K562 (cell line): Measurements from ENCODE around the gene CREB3L4. TPM values are rescaled to one million over a fixed set of nuclear protein-coding genes. Genes with fewer than 3 reads are reported as not detected.

Source experiments
- ATAC-seq: fragments of 200-7000 bp; cut with Tn5 transposase; 3 replicates; pipeline ENCODE4 v1.9.1; 2020; ENCODE audit warnings: moderate library complexity
- BruUV-seq: library from RNA; stranded (reverse); fragments of 400-500 nt; replicated peaks from 2 replicates; lab custom pipeline; 2021; lab: Mats Ljungman, UMichigan
- CTCF ChIA-PET: fragments of 300-600 bp; formaldehyde crosslinking; extraction: SDS; loops from one replicate; lab custom pipeline; 2021; ENCODE audit warnings: low intra/inter-chr PET ratio; lab: Yijun Ruan, JAX
- POLR2A ChIA-PET: fragments of 300-600, 350-650 bp; sonication (Branson Sonifier 250); formaldehyde crosslinking; extraction: SDS; loops from one replicate; lab custom pipeline; 2021; ENCODE audit warnings: antibody characterized with exemption, inconsistent platforms; lab: Yijun Ruan, JAX
- DNase-seq, 4 experiments: peaks; one replicate each; pipeline versions ENCODE4 v3.0.0 to v3.0.0-alpha.2; 2011 to 2018; ENCODE audit warnings: low spot score in 3 of 4, mixed read lengths in 3 of 4; ENCODE audit errors: extremely low read depth in 1 of 4
- FAIRE-seq: peaks from 2 replicates; lab custom pipeline; 2011; peaks lifted over from hg19 to GRCh38; lab: Jason Lieb, UNC
- H2AFZ ChIP-seq: 2 replicates; pipeline ENCODE4 v1.6.0; 2011; ENCODE audit warnings: low read depth, low read length, control low read depth, inconsistent platforms
- H3K27ac ChIP-seq: fragments of 200-600 bp; 3 replicates; pipeline ENCODE4 v1.8.0; 2011; ENCODE audit warnings: low read depth, mild to moderate bottlenecking, control low read depth, inconsistent platforms, low read length, moderate library complexity, mixed read lengths; ENCODE audit errors: extremely low read depth
- H3K27me3 ChIP-seq, 2 experiments: fragments of 300-600 bp in 1 of 2; 2 replicates in 1 of 2; 3 replicates in 1 of 2; pipeline versions ENCODE4 v1.6.0 to v1.8.0; 2011; ENCODE audit warnings: inconsistent platforms in 2 of 2, low read length in 2 of 2, mild to moderate bottlenecking in 1 of 2, mixed read lengths in 1 of 2, moderate library complexity in 1 of 2; ENCODE audit not compliant: control insufficient read depth in 2 of 2, insufficient read depth in 2 of 2
- H3K36me3 ChIP-seq: fragments of 300-600 bp; 3 replicates; pipeline ENCODE4 v1.8.0; 2011; ENCODE audit warnings: mild to moderate bottlenecking, low read length, inconsistent platforms; ENCODE audit not compliant: control insufficient read depth, insufficient read depth
- H3K4me1 ChIP-seq, 2 experiments: fragments of 200-600 bp in 1 of 2; replicated peaks in 1 of 2; 2 replicates in 1 of 2; 3 replicates in 1 of 2; pipeline versions ENCODE4 v1.5.1 to v1.8.0; 2011; ENCODE audit warnings: inconsistent platforms in 2 of 2, low read length in 2 of 2, mild to moderate bottlenecking in 1 of 2, mixed read lengths in 1 of 2, moderate library complexity in 1 of 2; ENCODE audit not compliant: control insufficient read depth in 2 of 2, insufficient read depth in 2 of 2
- H3K4me2 ChIP-seq: 2 replicates; pipeline ENCODE4 v1.6.1; 2011; ENCODE audit warnings: low read length, control low read depth, inconsistent platforms, mixed read lengths; ENCODE audit not compliant: insufficient read depth
- H3K4me3 ChIP-seq: fragments of 200-600 bp; sonication (generic), shearing (Covaris generic); 2 replicates; pipeline ENCODE4 v1.5.1; 2016; ENCODE audit warnings: control low read depth, inconsistent platforms
- H3K79me2 ChIP-seq: fragments of 200-600 bp; 3 replicates; pipeline ENCODE4 v1.8.0; 2011; ENCODE audit warnings: low read length, inconsistent platforms; ENCODE audit not compliant: control insufficient read depth, insufficient read depth
- H3K9ac ChIP-seq, 2 experiments: 2 replicates each; pipeline versions ENCODE4 v1.6.0 to v1.6.1; 2011; ENCODE audit warnings: low read depth in 2 of 2, low read length in 2 of 2, control low read depth in 1 of 2, inconsistent platforms in 1 of 2, mild to moderate bottlenecking in 1 of 2, mixed read lengths in 1 of 2; ENCODE audit not compliant: insufficient read depth in 1 of 2
- H3K9me1 ChIP-seq: one replicate; pipeline ENCODE4 v1.6.0; 2011; ENCODE audit warnings: inconsistent platforms, mild to moderate bottlenecking, low read length, moderate library complexity; ENCODE audit not compliant: control insufficient read depth, insufficient read depth
- H3K9me3 ChIP-seq: replicated peaks from 2 replicates; pipeline ENCODE4 v1.5.1; 2011; ENCODE audit warnings: low read depth, low read length, inconsistent platforms; ENCODE audit not compliant: control insufficient read depth, insufficient read depth
- H4K20me1 ChIP-seq: replicated peaks from 2 replicates; pipeline ENCODE4 v1.6.1; 2011; ENCODE audit warnings: low read length, inconsistent platforms, mixed read lengths; ENCODE audit not compliant: control insufficient read depth, insufficient read depth
- ARHGAP35 ChIP-seq: fragments of 450-650 bp; IDR thresholded peaks from 2 replicates; pipeline ENCODE4 v1.6.1; 2018; ENCODE audit not compliant: partially characterized antibody
- CTCF ChIP-seq, 3 experiments: IDR thresholded peaks in 2 of 3; conservative IDR thresholded peaks in 1 of 3; 2 replicates each; pipeline ENCODE4 v1.5.1; 2011 to 2012; ENCODE audit warnings: low read length in 3 of 3, mild to moderate bottlenecking in 3 of 3, control low read depth in 2 of 3, improper control_type of control experiment in 1 of 3, inconsistent platforms in 1 of 3, low read depth in 1 of 3, mixed read lengths in 1 of 3, moderate library complexity in 1 of 3; ENCODE audit not compliant: insufficient read depth in 2 of 3
- HOMEZ ChIP-seq: fragments of 250-450 bp; sonication (Bioruptor Pico); IDR thresholded peaks from 2 replicates; pipeline ENCODE4 v1.4.0; 2020; ENCODE audit warnings: mild to moderate bottlenecking, moderate library complexity
- KLF10 ChIP-seq: fragments of 250-450 bp; sonication (Bioruptor Pico); IDR thresholded peaks from 2 replicates; pipeline ENCODE4 v1.6.1; 2021; ENCODE audit warnings: matching md5 sums
- MLX ChIP-seq, 2 experiments: fragments of 450-650 bp in 1 of 2; sonication (generic) in 1 of 2; formaldehyde crosslinking; conservative IDR thresholded peaks; 2 replicates each; pipeline versions ENCODE4 v1.4.0 to v1.8.1; 2020 to 2022; ENCODE audit warnings: mild to moderate bottlenecking in 1 of 2, missing genetic modification reagents in 1 of 2
- NR1H2 ChIP-seq: sonication (generic); formaldehyde crosslinking; IDR thresholded peaks from 2 replicates; pipeline ENCODE4 v1.4.0; 2020; ENCODE audit warnings: mild to moderate bottlenecking, missing genetic modification reagents
- NR4A1 ChIP-seq, 2 experiments: fragments of 250-450 bp in 1 of 2; fragments of 450-650 bp in 1 of 2; sonication (Bioruptor Pico) in 1 of 2; IDR thresholded peaks; 2 replicates each; pipeline versions ENCODE4 v1.4.0 to v1.6.1; 2016 to 2020; ENCODE audit warnings: mild to moderate bottlenecking in 2 of 2, missing compliant biosample characterization in 1 of 2, missing genetic modification characterization in 1 of 2, moderate library complexity in 1 of 2
- PCBP1 ChIP-seq: fragments of 200-400 bp; formaldehyde crosslinking; IDR thresholded peaks from 2 replicates; pipeline ENCODE4 v1.6.1; 2018; ENCODE audit warnings: mild to moderate bottlenecking, low read depth, low read length; ENCODE audit not compliant: poor library complexity, severe bottlenecking
- RBM15 ChIP-seq: fragments of 200-400 bp; formaldehyde crosslinking; IDR thresholded peaks from 2 replicates; pipeline ENCODE4 v1.6.1; 2018; ENCODE audit warnings: mild to moderate bottlenecking, low read length, moderate library complexity; ENCODE audit not compliant: insufficient read depth
- RFX5 ChIP-seq: IDR thresholded peaks from 2 replicates; pipeline ENCODE4 v1.6.1; 2011; ENCODE audit warnings: low read depth, mild to moderate bottlenecking, improper control_type of control experiment, low read length
- SAFB ChIP-seq: fragments of 200-400 bp; formaldehyde crosslinking; IDR thresholded peaks from 2 replicates; pipeline ENCODE4 v1.6.1; 2017; ENCODE audit warnings: low read depth, low read length, borderline replicate concordance
- SMARCC2 ChIP-seq: fragments of 450-650 bp; IDR thresholded peaks from 2 replicates; pipeline ENCODE4 v1.6.1; 2017; ENCODE audit warnings: antibody characterized with exemption, moderate library complexity, mild to moderate bottlenecking, low read depth
- ZNF354B ChIP-seq: fragments of 250-450 bp; sonication (Bioruptor Pico); IDR thresholded peaks from 2 replicates; pipeline ENCODE4 v1.4.0; 2020
- WGBS: fragments of 100-300 bp; shearing (Covaris generic); methylation state at CpG from one replicate; pipeline ENCODE4 v1.1.6; 2016; ENCODE audit warnings: low coverage, mixed read lengths; ENCODE audit not compliant: insufficient coverage; ENCODE audit errors: missing lambda C conversion rate; 5-methylcytosine and 5-hydroxymethylcytosine counted together
- in situ Hi-C: fragments of 300-500 bp; cut with MboI; formaldehyde crosslinking; loops from 4 replicates; pipeline ENCODE4 v1.15.0; 2018; ENCODE audit warnings: inconsistent platforms, mixed read lengths
- intact Hi-C: fragments of 100-400 bp; cut with micrococcal nuclease; formaldehyde crosslinking; loops from 2 replicates; pipeline ENCODE4 v1.14.2; 2022
- polyA plus RNA-seq, 8 experiments: library from polyadenylated mRNA; depleted of rRNA in 4 of 8; stranded (reverse) in 5 of 8; unstranded in 3 of 8; fragments of >200 nt; fragmentation: Nextera tagmentation in 2 of 8; fragmentation: Illumina TruSeq in 1 of 8; extraction: Ambion mirVana in 2 of 8; extraction: Trizol in 1 of 8; gene quantifications; 2 replicates each; pipeline versions ENCODE4 v1.2.1 to v1.2.3, GENCODE V29; 2011 to 2014; ENCODE audit warnings: inconsistent platforms in 1 of 8, missing spikeins in 1 of 8
- total RNA-seq, 7 experiments: library from RNA; depleted of rRNA in 6 of 7; stranded (reverse); fragments of >200 nt in 6 of 7; fragmentation: Illumina TruSeq in 2 of 7; extraction: Trizol in 2 of 7; gene quantifications; 2 replicates each; pipeline versions ENCODE4 v1.2.1 to v1.2.3, GENCODE V29; 2011 to 2021; ENCODE audit warnings: low replicate concordance in 1 of 7

Gene CREB3L4
- total and polyA plus RNA-seq, 9 of the 15 experiments (the other 6 are each of a cell fraction or from before 2014, with no cell fraction given), result 9.9 to 18.6 (median 13.9) TPM

DNA sequence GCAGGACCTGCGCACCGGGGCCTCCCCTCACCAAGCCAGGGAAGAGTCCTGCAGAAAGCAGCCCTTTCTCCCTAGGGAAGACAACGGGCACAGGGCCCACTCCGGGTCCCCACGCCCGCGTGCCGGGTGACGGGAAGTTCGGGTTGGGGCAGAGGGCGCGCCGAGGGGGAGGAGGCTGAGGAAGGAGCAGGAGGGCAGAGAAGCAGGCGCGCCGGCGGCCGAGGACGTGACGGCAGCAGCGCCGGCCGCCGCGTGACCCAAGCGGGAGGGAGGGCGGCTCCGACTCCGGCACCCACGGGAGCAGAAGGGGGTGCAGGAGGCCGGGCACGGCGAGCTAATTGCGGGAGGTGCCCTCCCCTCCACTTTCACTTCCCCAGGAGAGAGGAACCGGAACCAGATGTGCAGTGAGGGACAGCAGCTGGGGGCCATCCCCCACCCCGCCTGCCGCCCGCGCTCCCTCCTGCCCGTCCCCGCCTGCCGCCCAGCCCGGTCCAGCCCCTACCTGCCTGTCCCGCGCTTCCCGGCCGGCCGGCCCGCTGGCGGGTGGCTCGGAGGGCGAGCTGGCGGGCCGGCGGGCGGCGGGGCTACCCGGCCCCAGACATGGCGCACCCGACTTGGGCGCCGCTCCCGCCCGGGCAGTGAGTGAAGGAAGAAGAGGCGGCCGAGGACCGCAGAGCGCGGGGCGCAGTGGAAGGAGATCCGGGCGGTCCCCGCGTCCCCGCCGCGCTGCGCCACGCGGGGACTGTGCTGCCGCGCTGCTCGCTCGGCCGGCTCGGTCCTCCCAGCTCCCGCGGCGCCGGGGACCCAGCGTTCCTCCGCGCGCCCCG, 21.7 kb upstream of the CREB3L4 start (continued):
- peak; percentile 56; the same call in 1 of the 2 replicates for TF ChIP-seq NR4A1 (CRISPR knock-in tag; IDR thresholded peaks at IDR 0.05)
- TF ChIP-seq NR4A1 (tag; IDR thresholded peaks at IDR 0.05), result no peak
- no peak for TF ChIP-seq SMARCC2

DNA sequence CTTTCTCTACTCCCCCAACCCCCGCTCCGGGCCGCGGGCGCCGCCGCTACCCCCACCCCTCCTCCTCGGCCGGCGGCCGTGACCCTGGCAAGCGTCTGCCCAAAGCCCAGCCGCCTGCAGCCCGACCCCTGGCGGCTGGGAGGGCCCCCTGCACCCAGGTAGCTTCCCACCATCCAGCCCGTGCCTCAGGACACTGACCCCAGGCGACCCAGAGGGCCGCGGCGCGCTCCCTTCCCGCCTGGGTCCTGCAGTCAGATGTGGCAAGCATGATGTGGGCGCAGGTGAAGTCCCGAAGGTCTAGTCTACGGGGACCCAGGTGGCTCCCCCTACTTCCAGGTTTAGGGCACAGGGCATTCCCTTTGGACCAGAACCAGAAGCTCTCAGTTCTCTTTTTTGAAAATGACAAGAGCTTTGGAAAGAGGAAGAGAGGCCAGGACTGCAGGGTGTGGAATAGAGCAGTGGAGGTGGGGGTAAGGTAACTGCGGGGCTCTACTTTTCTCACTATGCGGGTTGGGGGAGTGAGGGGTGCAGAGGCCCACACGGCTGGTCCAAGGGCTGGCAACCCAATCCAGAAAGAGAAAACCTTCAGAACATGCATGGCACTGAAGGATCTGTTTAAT, 21.0 kb upstream of the CREB3L4 start, which contains the start of gene DENND4B:
DENND4B (minus strand) TSS at position 97 of the 620 bp plus-strand sequence. CDS start 2,344 bp downstream, outside the sequence.
- Histone ChIP-seq H3K27ac (peak within 1 kb of the TSS; percentile 85), H3K4me3 (peak within 1 kb of the TSS; percentile 99), H4K20me1 (no peaks in the 10 kb centered on the region), H3K9ac (peak within 1 kb of the TSS; percentile 88 to 99), H3K79me2 (peaks cover 29% of the 10 kb centered on the region), H3K4me1 (peaks cover 12 to 32% of the 10 kb centered on the region in 2 experiments; a peak in 4 of 5 replicates), H3K9me1 (no peaks in the 10 kb centered on the region), H3K36me3 (peaks cover 69% of the 10 kb centered on the region), H2AFZ (peak within 1 kb of the TSS; percentile 60; the same call in 1 of the 2 replicates), H3K27me3 (no peaks in the 10 kb centered on the region), H3K9me3 (no peaks in the 10 kb centered on the region), H3K4me2 (peak within 1 kb of the TSS; percentile 98)
- POLR2A ChIA-PET, result interaction anchor here (0.6 to 5.5 kb wide), 15 partner anchors 11 to 316 kb away, joined by 3 to 39 read pairs (median 4); partner anchors contain the start of genes CREB3L4, CRTC2, GATAD2B and JTB
- in situ Hi-C loops (no loop called here), intact Hi-C loops (loop anchor here (5.0 kb wide), 1 partner anchor 41 kb away; the partner anchor contains the start of gene RAB13)
- ATAC-seq (peak; percentile 94), FAIRE-seq (peak; percentile 81), DNase-seq (peak; percentile 92 to 96 (median 95))
- CTCF ChIA-PET, result interaction anchor here (0.5 to 1.8 kb wide), 4 partner anchors 16 to 326 kb away, joined by 3 to 7 read pairs (median 4); partner anchors contain the start of gene HAX1
- no TSS peak for BruUV-seq
- 20% methylated on average over 13 of the region's 28 CpGs for WGBS
- TF ChIP-seq KLF10 (no peak), CTCF (IDR thresholded peaks at IDR 0.05 in 2 of 3, conservative IDR thresholded peaks at IDR 0.05 in 1 of 3; ENCODE audit: insufficient read depth in 2 of 3, low read depth in 1 of 3, low read length in 3 of 3) (peak; percentile 82 to 94 (median 89)), ARHGAP35 (no peak), SAFB (no peak), MLX (CRISPR knock-in tag; conservative IDR thresholded peaks at IDR 0.05) (no peak), PCBP1 (peak; percentile 81), RFX5 (no peak), RBM15 (no peak), ZNF354B (CRISPR knock-in tag) (no peak), HOMEZ (CRISPR knock-in tag) (no peak), NR1H2 (0 out of 2 replicates have a peak, but pooled peaks have one; percentile 18)
